GM23248 (cell line): ENCODE data around the gene MTRR. TPM values are rescaled to one million over a fixed set of nuclear protein-coding genes. Genes with fewer than 3 reads are reported as not detected.

Source experiments
- DNase-seq: peaks from one replicate; pipeline ENCODE4 v3.0.0-alpha.2; 2015
- H2AFZ ChIP-seq: fragments of 200-600 bp; sonication (generic); 2 replicates; pipeline ENCODE4 v1.6.1; 2016; ENCODE audit warnings: antibody characterized with exemption
- H3F3A ChIP-seq: fragments of 200-600 bp; sonication (generic); 2 replicates; pipeline ENCODE4 v1.6.1; 2016; ENCODE audit warnings: mild to moderate bottlenecking, antibody characterized with exemption, mixed run types; ENCODE audit not compliant: insufficient read depth
- H3K27ac ChIP-seq: fragments of 200-600 bp; sonication (generic); 2 replicates; pipeline ENCODE4 v1.5.1; 2016; ENCODE audit warnings: mild to moderate bottlenecking
- H3K27me3 ChIP-seq: fragments of 200-600 bp; sonication (generic); replicated peaks from 2 replicates; pipeline ENCODE4 v1.6.1; 2016; ENCODE audit warnings: mild to moderate bottlenecking; ENCODE audit not compliant: insufficient read depth
- H3K36me3 ChIP-seq: fragments of 200-600 bp; sonication (generic); 2 replicates; pipeline ENCODE4 v1.6.1; 2016; ENCODE audit warnings: low read depth, mild to moderate bottlenecking
- H3K4me1 ChIP-seq: fragments of 200-600 bp; sonication (generic); 2 replicates; pipeline ENCODE4 v1.6.1; 2016; ENCODE audit warnings: mild to moderate bottlenecking; ENCODE audit not compliant: insufficient read depth
- H3K4me2 ChIP-seq: fragments of 200-600 bp; sonication (generic); one replicate; pipeline ENCODE4 v1.6.1; 2016; ENCODE audit warnings: mild to moderate bottlenecking; ENCODE audit not compliant: unreplicated experiment
- H3K4me3 ChIP-seq: fragments of 200-600 bp; sonication (generic); 2 replicates; pipeline ENCODE4 v1.5.1; 2016; ENCODE audit warnings: mild to moderate bottlenecking
- H3K79me2 ChIP-seq: fragments of 200-600 bp; sonication (generic); 2 replicates; pipeline ENCODE4 v1.6.1; 2016; ENCODE audit warnings: mild to moderate bottlenecking; ENCODE audit not compliant: insufficient read depth
- H3K9ac ChIP-seq: fragments of 200-600 bp; sonication (generic); 2 replicates; pipeline ENCODE4 v1.6.1; 2016; ENCODE audit warnings: mild to moderate bottlenecking
- H3K9me2 ChIP-seq: fragments of 200-600 bp; sonication (generic); 2 replicates; pipeline ENCODE4 v1.6.1; 2016; ENCODE audit warnings: mixed run types, mild to moderate bottlenecking, moderate library complexity; ENCODE audit not compliant: insufficient read depth
- H3K9me3 ChIP-seq: fragments of 200-600 bp; sonication (generic); one replicate; pipeline ENCODE4 v1.6.1; 2017; ENCODE audit warnings: low read depth
- H4K20me1 ChIP-seq: fragments of 200-600 bp; sonication (generic); 2 replicates; pipeline ENCODE4 v1.6.0; 2016; ENCODE audit not compliant: insufficient read depth
- EZH2 ChIP-seq: fragments of 200-600 bp; sonication (generic); IDR thresholded peaks from 2 replicates; pipeline ENCODE4 v1.6.1; 2018; ENCODE audit warnings: antibody characterized with exemption, mild to moderate bottlenecking; ENCODE audit not compliant: insufficient read depth, poor library complexity, severe bottlenecking
- EZH2phosphoT487 ChIP-seq: fragments of 200-600 bp; sonication (generic); IDR thresholded peaks from 2 replicates; pipeline ENCODE4 v1.6.1; 2018; ENCODE audit warnings: antibody characterized with exemption, moderate library complexity, mild to moderate bottlenecking, low read depth; ENCODE audit not compliant: insufficient read depth
- WGBS, 2 experiments: methylation state at CpG; one replicate each; pipeline ENCODE4 v1.1.6; 2015 to 2017; ENCODE audit warnings: low lambda C conversion rate in 2 of 2, low coverage in 1 of 2; ENCODE audit errors: missing lambda C conversion rate in 2 of 2; 5-methylcytosine and 5-hydroxymethylcytosine counted together
- in situ Hi-C: fragments of 300-500 bp; cut with MboI; formaldehyde crosslinking; loops from 2 replicates; pipeline ENCODE4 v1.15.0; 2020
- polyA plus RNA-seq: library from polyadenylated mRNA; unstranded; fragments of >200 nt; fragmentation: Nextera tagmentation; extraction: Ambion mirVana; gene quantifications from 2 replicates; pipeline ENCODE4 v1.2.1, GENCODE V29; 2016
- total RNA-seq: library from RNA; depleted of rRNA; stranded (reverse); fragments of >200 nt; shearing (Covaris generic); gene quantifications from 2 replicates; pipeline ENCODE4 v1.2.3, GENCODE V29; 2014

Gene MTRR
- total and polyA plus RNA-seq, 2 experiments from 2014 or later: 27.6 to 29.3 TPM

DNA sequence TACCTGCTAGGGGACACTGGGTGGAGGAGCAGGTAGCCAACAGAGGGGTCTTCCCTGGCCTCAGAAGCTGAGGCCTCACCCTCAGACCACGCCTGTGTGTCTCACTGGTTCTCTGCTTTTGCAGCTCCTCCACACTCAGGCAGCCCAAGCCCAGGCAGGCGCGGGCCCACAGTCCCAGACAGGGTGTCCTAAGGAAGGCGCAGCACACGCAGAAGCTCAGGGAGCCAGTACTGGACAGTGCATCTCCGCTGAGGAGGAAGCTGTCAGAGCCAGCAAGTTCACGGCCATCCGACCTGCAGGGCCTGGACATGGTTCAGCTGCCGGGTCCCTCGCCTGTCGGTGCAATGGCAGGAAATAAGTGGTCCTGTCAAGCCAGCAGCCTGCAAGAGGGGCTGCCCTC, 43.3 kb upstream of the MTRR start:
- WGBS, 2 experiments: 70 to 73% methylated on average over 11 of the region's 11 CpGs
- Histone ChIP-seq H3K36me3 (no peaks in the 10 kb centered on the region), H3F3A (no peaks in the 10 kb centered on the region), H3K4me3 (no peak overlapping the region), H3K9me2 (no peaks in the 10 kb centered on the region), H3K27me3 (peaks cover 8% of the 10 kb centered on the region; the same call in 1 of the 2 replicates), H3K27ac (no peak overlapping the region), H3K9ac (no peak overlapping the region), H2AFZ (no peak overlapping the region), H4K20me1 (no peaks in the 10 kb centered on the region), H3K4me1 (no peaks in the 10 kb centered on the region), H3K79me2 (no peaks in the 10 kb centered on the region), H3K9me3 (no peaks in the 10 kb centered on the region), H3K4me2 (no peak overlapping the region)
- DNase-seq: no peak
- TF ChIP-seq EZH2: no peak
- TF ChIP-seq EZH2phosphoT487: no peak
- in situ Hi-C loops: no loop called here

DNA sequence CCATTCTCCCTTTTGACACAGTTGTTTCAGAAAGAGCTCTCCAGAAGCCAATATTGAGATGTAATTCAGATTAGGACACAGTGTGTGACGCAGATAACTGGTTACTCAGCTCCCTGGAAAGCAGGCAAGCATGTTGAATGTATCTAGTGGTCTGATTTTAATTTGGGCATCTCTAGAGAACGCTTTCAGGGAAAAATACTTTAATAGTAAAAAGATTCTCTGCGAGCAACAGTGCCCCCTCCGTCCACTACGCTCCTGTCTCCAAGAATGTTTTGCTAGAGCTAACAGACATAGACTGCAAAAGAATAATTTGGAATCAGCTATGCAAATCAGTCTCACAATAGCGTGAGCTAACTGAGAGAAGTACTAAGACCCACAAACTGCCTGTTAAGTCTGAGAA, 41.3 kb upstream of the MTRR start:
- no peak overlapping the region for H3K4me2 ChIP-seq
- H3K4me1 ChIP-seq: no peaks in the 10 kb centered on the region
- WGBS, 2 experiments: 2 to 3% methylated on average over 6 of the region's 6 CpGs

DNA sequence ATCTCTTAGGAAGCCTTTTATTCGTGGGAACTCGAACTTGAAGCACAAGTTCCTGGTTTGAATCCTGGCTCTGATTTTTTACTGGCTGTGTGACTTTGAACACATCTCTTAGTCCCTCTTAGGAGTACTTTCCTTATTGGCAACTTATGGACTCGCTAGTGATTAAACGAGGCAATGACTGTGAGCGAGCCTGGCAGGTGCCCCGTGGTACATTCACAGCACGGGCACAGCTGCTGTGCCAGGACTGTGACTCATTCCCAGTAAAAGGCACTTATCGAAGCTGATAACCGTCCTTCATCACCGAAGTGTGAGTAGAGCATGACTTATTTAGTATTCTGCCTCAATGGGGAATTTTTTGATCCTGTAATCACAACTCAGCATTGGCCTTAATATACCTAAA, 40.7 kb upstream of the MTRR start:
- no peak overlapping the region for H3K4me2 ChIP-seq
- no peaks in the 10 kb centered on the region for H3F3A ChIP-seq
- no peaks in the 10 kb centered on the region for H3K36me3 ChIP-seq
- no peak for DNase-seq
- H3K79me2 ChIP-seq: no peaks in the 10 kb centered on the region
- no peaks in the 10 kb centered on the region for H3K9me3 ChIP-seq
- H3K9ac ChIP-seq: no peak overlapping the region
- no peak overlapping the region for H2AFZ ChIP-seq
- H3K4me1 ChIP-seq: no peaks in the 10 kb centered on the region
- no peaks in the 10 kb centered on the region for H3K9me2 ChIP-seq
- H3K27ac ChIP-seq: no peak overlapping the region
- H3K27me3 ChIP-seq: peaks cover 10% of the 10 kb centered on the region; the same call in 1 of the 2 replicates
- no peak overlapping the region for H3K4me3 ChIP-seq
- WGBS, 2 experiments: 54 to 59% methylated on average over 10 of the region's 10 CpGs
- in situ Hi-C loops: no loop called here
- TF ChIP-seq EZH2phosphoT487 (no peak), EZH2 (no peak)
- H4K20me1 ChIP-seq: no peaks in the 10 kb centered on the region

More for the DNA sequence above, 41.3 kb upstream of the MTRR start:
- Histone ChIP-seq H3K9ac (no peak overlapping the region), H3K79me2 (no peaks in the 10 kb centered on the region), H3F3A (no peaks in the 10 kb centered on the region), H3K36me3 (no peaks in the 10 kb centered on the region), H3K27me3 (peaks cover 10% of the 10 kb centered on the region; the same call in 1 of the 2 replicates), H3K27ac (no peak overlapping the region), H3K4me3 (no peak overlapping the region), H3K9me3 (no peaks in the 10 kb centered on the region), H3K9me2 (no peaks in the 10 kb centered on the region), H4K20me1 (no peaks in the 10 kb centered on the region), H2AFZ (no peak overlapping the region)
- in situ Hi-C loops: no loop called here
- DNase-seq: peak; percentile 65
- TF ChIP-seq EZH2phosphoT487 (no peak), EZH2 (no peak)

DNA sequence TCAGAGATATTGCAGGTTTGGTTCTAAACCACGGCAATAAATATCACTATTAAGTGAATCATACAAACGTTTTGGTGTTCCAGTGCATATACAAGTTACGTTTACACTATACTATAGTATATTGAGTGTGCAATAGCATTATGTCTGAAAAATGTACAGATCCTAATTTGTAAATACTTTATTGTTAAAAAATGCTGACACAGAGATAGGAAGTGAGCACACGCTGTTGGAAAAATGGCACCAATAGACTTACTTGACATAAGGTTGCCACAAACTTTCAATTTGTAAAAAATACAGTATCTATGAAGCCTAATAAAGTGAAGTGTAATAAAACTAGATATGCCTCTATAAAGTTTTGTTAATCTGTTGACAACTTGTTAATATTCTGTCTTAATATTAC, 34.0 kb upstream of the MTRR start:
- Histone ChIP-seq H3K4me3 (no peak overlapping the region), H3K9me3 (no peaks in the 10 kb centered on the region), H3K27me3 (peaks cover 15% of the 10 kb centered on the region; the same call in 1 of the 2 replicates), H3K79me2 (no peaks in the 10 kb centered on the region), H3K9ac (no peak overlapping the region), H2AFZ (no peak overlapping the region), H3K4me1 (no peaks in the 10 kb centered on the region), H3K36me3 (no peaks in the 10 kb centered on the region), H3K4me2 (no peak overlapping the region), H3F3A (no peaks in the 10 kb centered on the region), H3K9me2 (no peaks in the 10 kb centered on the region), H4K20me1 (no peaks in the 10 kb centered on the region), H3K27ac (no peak overlapping the region)
- in situ Hi-C loops: no loop called here
- DNase-seq: no peak
- TF ChIP-seq EZH2: no peak
- TF ChIP-seq EZH2phosphoT487: no peak
- 65 to 70% methylated on average over 4 of the region's 4 CpGs for WGBS, 2 experiments

DNA sequence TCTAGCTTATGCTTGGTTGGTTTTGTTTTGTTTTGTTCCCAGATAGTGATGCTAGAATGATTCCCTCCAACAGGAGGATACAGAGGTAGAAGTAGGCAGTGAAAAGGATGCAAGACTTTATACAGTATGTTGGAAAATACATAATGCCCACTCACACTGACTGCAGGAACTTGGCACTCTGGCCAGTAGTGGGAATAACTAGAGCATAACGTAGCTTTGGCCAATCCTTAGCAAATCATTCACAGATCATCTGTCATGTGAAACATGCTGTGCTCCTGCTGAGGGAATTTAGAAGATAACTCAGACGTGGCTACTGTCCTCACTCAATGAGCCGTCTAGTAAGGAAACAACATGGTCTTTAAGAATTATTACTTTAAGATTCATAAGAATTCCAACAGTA, 31.5 kb upstream of the MTRR start:
- Histone ChIP-seq H3K4me3 (no peak overlapping the region), H2AFZ (no peak overlapping the region), H3K9me2 (no peaks in the 10 kb centered on the region), H3K9ac (no peak overlapping the region), H3K36me3 (no peaks in the 10 kb centered on the region), H3F3A (no peaks in the 10 kb centered on the region), H3K9me3 (no peaks in the 10 kb centered on the region), H4K20me1 (no peaks in the 10 kb centered on the region), H3K4me2 (no peak overlapping the region), H3K79me2 (no peaks in the 10 kb centered on the region), H3K27me3 (peaks cover 6% of the 10 kb centered on the region; the same call in 1 of the 2 replicates), H3K4me1 (no peaks in the 10 kb centered on the region), H3K27ac (no peak overlapping the region)
- DNase-seq: no peak
- no peak for TF ChIP-seq EZH2
- no peak for TF ChIP-seq EZH2phosphoT487
- WGBS, 2 experiments: 0% methylated on average over 3 of the region's 3 CpGs
- in situ Hi-C loops: no loop called here
